GM12801 (cell line): ENCODE results near the gene ZBED6.

Experiments
- CTCF ChIP-seq: IDR thresholded peaks from one replicate; pipeline ENCODE4 v1.5.1; 2011; ENCODE audit warnings: control low read depth; ENCODE audit not compliant: insufficient read length; ENCODE audit errors: extremely low read depth

Gene ZBED6

GRCh38 chr1:203794764-203795440 lies 521 bp upstream of the ZBED6 start:
- TF ChIP-seq CTCF = no peak

DNA sequence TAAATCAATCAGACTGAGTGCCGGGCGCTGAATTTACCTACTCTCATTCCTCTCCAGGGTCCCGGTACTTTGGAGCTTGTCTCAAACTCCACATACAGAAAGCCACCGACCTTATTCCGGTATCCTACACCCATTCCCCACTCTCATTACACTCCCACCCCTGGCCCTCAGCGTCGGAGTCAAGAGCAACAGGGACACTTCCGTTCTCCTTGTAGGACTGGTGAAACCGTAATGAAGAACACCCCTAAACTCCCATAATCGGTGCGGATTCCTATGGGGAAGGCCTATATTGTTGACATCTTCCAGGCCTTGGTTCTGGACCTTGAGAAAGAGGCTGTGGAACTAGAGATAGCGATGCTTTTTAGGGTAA lies 798 bp downstream of the ZBED6 start:
- TF ChIP-seq CTCF = no peak

DNA sequence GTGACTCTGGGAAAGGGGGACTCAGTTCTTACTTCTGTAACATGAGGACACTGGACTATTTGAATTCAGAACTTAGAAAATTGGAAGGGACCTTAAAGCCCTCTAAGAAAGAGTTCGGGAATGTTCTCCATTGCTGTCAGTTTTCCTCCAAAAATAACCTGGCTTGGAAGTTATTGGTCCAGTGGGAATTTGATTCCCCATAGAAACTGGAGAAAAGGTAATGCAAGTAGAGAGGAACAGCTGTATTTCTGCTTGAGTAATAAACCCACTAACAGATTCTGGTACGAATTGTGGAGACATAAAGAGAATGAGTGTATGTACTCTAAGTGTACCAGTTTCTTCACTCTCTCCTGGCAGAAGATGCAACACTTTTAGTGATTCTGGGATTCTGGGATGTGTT lies 1.8 kb downstream of the ZBED6 start:
- no peak for TF ChIP-seq CTCF

GRCh38 chr1:203797948-203798655 lies 2.7 kb downstream of the ZBED6 start:
- no peak for TF ChIP-seq CTCF

GRCh38 chr1:203799157-203799556 lies 3.7 kb downstream of the ZBED6 start:
- no peak for TF ChIP-seq CTCF

DNA sequence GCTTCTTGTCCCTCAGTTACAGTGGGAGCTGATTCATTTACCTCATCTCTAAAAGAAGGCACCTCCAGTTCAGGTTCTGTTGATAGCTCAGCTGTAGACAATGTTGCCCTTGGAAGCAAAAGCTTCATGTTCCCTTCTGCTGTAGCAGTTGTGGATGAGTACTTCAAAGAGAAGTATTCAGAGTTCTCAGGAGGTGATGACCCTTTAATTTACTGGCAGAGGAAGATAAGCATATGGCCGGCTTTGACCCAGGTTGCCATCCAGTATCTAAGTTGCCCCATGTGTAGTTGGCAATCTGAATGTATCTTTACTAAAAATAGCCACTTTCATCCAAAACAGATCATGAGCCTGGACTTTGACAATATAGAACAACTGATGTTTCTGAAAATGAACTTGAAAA lies 4.5 kb downstream of the ZBED6 start:
- TF ChIP-seq CTCF = no peak

GRCh38 chr1:203805689-203806088 lies 10.3 kb downstream of the ZBED6 start:
- no peak for TF ChIP-seq CTCF
